Measurements from ENCODE around the gene CCL22.

DNA sequence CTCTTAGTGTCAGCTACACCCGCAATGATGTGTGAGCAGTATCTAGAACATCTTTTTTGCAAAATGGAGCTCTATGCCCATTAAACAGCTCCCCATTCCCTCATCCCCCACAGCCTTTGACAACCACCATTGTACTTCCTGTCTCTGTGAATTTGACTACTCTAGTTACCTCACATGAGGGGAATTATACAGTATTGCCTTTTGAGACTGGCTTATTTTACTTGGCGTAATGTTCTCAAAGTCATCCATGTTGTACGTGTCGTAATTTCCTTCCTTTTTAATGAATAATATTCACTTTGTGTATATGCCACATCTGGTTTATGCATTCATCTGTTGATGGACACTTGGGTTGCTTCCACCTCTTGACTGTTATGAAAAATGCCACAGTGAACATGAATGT lies 23.2 kb upstream of the CCL22 start:
- TF ChIP-seq POLR2AphosphoS5 (IDR thresholded peaks at IDR 0.05; ENCODE audit: low read depth, low read length) (no peak), EZH2phosphoT487 (IDR thresholded peaks at IDR 0.05; ENCODE audit: borderline replicate concordance) (no peak), CEBPB (IDR thresholded peaks at IDR 0.05; ENCODE audit: low read depth) (no peak)
